GM12892 (cell line): Measurements from ENCODE around the gene CCR9.

Experiments
- DNase-seq: peaks from one replicate; pipeline ENCODE4 v3.0.0; 2011; ENCODE audit not compliant: insufficient read length
- FAIRE-seq: peaks from 2 replicates; lab custom pipeline; 2011; peaks lifted over from hg19 to GRCh38; lab: Jason Lieb, UNC
- POLR2A ChIP-seq: IDR thresholded peaks from 2 replicates; pipeline ENCODE4 v1.6.1; 2011; ENCODE audit warnings: low read depth, low read length, control low read depth
- POLR2AphosphoS5 ChIP-seq: IDR thresholded peaks from 2 replicates; pipeline ENCODE4 v1.6.1; 2011; ENCODE audit warnings: low read depth, low read length, control low read depth
- TAF1 ChIP-seq: IDR thresholded peaks from 2 replicates; pipeline ENCODE4 v1.6.1; 2011; ENCODE audit warnings: low read depth, mild to moderate bottlenecking, control low read depth, low read length, borderline replicate concordance

CCR9 gene

DNA sequence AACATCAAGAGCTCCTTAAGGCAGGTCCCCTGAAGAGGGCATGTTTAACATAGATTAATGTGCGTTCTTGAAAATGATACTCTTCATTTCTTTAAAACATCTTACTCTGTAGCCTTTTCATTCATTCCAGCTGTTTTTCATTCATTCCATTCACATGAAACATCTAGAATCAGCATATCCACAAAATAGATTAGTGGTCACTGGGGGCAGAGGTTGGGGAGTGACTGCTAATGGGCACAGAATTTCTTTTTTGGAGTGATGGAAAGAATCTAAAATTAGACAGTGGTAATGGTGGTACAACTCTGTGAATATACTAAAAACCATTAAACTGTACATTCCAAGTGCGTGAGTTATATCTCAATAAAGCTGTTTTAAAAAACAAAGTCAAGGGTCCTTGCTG, 41.5 kb downstream of the CCR9 start:
- FAIRE-seq: no peak
- no peak for DNase-seq
- TF ChIP-seq TAF1 (no peak), POLR2AphosphoS5 (no peak), POLR2A (no peak)

DNA sequence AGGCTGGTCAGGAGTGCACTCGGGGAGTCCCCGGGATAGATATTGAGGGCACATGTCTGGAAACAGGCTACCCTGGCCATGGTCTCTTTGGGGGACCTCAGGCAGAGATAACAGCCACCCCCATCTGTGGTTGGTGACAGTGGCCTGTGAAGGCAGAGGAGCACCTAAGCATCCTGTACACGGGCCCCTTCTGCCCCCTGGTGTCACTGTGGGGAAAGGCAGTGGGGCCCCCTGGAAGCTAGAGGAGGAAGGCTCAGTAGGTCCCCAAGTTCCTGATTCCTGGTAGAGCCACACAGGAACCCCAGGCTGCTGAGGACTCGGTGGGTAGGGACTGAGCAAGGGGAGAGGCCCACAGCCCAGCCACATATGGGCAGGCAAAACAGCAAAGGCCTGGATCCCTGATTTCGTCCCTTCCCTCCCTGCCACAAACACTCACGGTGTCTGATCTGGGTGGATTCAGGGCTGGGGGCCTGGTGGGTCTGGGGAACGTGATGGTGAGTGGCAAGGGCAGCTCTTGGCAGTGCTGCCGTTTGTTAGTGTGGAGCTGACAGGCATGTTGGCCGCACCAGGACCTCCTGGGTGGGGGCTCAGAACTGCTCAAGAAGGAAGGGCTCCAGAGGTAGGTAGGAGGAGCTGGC, 42.8 kb downstream of the CCR9 start:
- no peak for TF ChIP-seq TAF1
- TF ChIP-seq POLR2A: no peak
- TF ChIP-seq POLR2AphosphoS5: no peak
- FAIRE-seq: peak; percentile 63

DNA sequence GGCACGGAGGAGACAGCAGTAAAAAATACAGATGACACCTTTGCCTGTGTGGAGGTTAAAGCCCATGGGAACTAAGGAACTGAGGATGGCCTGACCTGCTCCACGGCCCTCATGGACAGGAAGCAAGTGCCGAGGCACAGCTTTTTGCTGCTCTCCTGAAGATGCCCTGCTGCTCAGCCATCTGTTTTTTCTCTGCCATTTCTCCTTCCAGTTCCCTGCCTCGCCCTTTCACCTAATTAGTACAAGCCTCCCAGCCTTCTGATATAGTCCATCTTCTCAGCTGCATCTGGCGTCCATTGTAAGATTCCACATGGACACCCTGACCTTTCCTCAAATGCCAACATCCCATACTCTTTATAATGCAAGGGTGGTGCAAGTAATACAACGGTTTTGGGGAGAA, 45.2 kb downstream of the CCR9 start:
- FAIRE-seq (no peak), DNase-seq (no peak)
- no peak for TF ChIP-seq POLR2A
- TF ChIP-seq TAF1: no peak
- no peak for TF ChIP-seq POLR2AphosphoS5

More for the DNA sequence above, 42.8 kb downstream of the CCR9 start:
- peak; percentile 84 for DNase-seq

DNA sequence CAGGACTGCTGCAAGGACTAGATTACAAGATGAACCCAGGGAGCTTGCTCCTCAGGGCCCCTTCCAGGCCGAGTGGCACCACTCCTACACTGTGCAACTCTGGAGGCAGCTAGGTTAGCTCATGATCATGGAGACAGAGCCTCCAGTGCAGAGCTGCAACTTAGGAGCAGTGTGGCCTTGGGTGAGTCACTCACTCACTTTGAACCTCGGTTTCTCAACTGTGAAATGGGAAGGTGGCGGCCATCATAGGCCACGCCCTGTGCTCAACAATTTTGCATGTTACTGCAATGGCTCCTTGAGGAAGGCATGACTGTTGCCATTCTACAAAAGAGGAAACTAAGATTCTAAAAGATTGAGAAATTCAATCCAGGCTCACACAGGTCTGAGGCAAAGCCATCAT, 45.8 kb downstream of the CCR9 start:
- no peak for FAIRE-seq
- TF ChIP-seq POLR2A: no peak
- no peak for TF ChIP-seq POLR2AphosphoS5
- no peak for TF ChIP-seq TAF1
- DNase-seq: no peak

DNA sequence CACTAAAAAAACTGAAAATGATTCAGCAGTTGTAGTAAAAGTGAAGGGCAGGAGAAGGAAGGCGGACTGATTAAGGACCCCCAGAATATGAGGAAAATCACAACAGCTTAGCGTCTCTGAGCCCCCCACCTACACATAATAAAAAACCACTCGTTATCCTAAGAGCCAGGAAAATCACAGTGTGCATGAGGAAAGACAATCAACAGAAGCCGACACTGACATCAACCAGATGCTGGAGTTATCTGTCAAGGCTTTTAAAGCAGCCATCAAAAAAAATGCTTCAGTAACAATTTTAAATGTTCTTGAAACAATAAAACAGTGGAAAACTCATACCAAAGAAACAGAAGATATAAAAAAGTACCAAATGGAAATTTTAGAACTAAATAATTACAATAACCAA, 47.2 kb downstream of the CCR9 start:
- FAIRE-seq (no peak), DNase-seq (no peak)
- no peak for TF ChIP-seq POLR2A
- no peak for TF ChIP-seq POLR2AphosphoS5
- TF ChIP-seq TAF1: no peak

DNA sequence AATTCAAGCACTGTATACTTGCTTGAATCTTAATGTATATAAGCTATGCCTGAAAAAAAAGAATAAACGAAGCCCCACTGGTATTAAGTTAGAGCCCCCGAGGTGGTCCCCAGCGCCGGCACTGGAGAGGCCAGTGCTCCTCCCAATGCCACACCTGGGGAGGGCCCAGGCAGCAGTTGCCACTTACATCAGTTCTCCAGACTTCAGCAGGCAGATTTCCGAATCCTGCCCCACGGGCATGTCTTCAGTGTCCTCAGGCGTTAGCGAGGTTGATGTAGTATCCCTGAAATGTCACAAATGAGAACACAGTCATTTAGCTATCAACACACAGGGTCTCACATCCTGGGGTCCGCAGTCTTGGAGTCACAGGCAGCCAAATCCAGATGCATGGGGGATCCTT, 49.9 kb downstream of the CCR9 start:
- TF ChIP-seq POLR2AphosphoS5 (no peak), POLR2A (no peak), TAF1 (no peak)
- FAIRE-seq (no peak), DNase-seq (no peak)

DNA sequence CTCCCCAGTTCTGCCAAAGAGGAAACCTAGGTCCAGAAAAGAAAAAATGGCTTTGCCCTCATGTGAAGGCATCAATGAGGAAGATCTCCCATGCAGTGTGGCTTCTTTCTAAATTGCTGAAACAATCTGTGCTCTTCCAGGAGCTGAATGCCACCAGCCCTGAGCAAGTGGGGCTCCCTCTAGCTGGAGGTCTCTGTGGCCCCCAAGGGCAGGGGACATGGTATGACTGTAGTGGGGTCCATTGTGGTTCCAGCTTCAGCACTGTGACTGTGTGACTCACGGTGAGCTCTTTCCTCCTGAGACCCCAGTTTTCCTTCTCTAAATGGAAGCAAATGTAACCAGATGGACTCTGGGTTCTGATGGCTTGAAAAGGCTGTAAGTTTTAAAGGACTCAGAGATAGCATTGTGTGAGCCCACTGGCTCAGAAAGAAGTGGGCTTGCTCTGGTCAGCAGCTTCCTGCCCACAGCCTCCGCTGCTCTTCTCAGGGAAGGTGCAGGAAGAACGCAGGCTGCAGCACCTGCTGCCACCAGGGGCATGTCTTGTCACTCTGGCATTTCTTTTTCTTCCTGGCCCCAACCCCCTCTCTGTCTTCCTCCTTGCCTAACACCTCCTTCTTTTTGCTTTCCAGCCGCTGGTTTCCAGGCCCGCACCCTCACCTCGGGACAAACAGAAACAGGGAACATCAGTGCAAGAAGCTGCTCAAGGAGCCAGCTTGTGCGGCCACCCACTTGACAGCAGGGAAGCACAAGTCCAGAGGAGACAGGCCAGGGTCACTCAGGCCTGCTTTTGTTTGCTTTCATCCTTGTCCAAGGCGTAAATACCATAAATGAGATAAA, 51.1 kb downstream of the CCR9 start:
- DNase-seq (no peak), FAIRE-seq (no peak)
- TF ChIP-seq POLR2A: no peak
- no peak for TF ChIP-seq TAF1
- no peak for TF ChIP-seq POLR2AphosphoS5

DNA sequence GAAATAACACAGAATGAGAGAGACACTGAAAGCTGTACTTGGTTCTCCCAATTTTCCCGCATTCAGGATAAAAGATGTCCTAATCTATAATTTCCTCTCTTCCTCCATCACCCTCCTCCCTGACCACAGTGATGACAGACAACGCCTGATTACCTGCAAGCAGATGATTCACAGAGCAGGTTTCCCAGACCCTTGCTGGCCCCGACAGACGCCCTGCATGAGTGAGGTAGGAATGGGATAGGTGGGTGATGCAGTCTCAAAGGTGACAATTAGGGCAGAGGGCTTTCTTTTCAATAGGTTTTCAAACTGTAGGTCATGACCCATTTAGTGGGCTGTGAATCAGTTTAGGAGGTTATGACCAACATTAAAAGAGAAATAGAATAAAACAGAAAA, 51.7 kb downstream of the CCR9 start:
- TF ChIP-seq POLR2AphosphoS5: no peak
- no peak for TF ChIP-seq POLR2A
- no peak for TF ChIP-seq TAF1
- no peak for FAIRE-seq
- no peak for DNase-seq

DNA sequence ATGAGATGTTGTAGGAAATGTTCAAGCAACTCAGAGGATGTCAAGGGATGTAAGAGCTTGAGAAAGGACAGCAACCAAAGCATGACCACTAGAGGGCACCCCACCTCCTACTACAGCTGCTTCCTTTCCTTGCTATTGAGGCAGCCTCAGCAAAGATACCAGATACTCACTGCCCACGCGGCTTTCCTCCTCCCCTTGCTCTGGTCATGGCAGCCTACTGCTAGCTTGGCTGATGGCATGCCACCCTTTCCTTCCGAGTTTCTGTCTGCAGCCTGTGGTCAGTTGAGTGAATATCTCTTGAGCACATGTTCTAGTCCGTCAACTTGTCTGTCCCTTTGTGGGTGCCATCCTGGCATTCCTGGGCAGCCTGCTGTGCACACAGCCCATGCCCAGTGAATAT, 52.5 kb downstream of the CCR9 start:
- no peak for TF ChIP-seq POLR2A
- TF ChIP-seq TAF1: no peak
- no peak for TF ChIP-seq POLR2AphosphoS5
- DNase-seq (peak; percentile 45), FAIRE-seq (peak; percentile 95)

DNA sequence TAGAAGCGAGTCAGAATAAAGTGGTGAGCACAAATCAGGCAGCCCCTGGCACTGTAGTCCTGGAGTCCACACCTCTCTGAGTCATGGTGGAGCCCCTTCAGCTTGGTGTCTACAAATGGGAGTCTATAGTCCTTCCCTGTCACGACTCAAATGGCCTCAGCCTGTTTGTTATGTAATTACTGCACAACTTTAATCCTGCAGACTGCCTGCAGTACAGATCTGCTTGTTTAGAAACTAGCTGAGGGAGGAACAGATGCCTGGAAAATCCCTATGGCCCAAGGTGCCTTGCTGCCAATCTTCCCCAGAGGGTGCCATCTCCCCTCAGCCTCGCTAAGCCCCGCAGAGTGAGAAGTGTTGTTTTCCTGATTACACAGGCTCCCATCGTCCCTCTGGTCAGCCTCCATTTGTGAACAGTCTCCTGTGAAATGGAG, 53.0 kb downstream of the CCR9 start:
- FAIRE-seq (no peak), DNase-seq (no peak)
- TF ChIP-seq POLR2AphosphoS5 (no peak), TAF1 (no peak), POLR2A (no peak)

DNA sequence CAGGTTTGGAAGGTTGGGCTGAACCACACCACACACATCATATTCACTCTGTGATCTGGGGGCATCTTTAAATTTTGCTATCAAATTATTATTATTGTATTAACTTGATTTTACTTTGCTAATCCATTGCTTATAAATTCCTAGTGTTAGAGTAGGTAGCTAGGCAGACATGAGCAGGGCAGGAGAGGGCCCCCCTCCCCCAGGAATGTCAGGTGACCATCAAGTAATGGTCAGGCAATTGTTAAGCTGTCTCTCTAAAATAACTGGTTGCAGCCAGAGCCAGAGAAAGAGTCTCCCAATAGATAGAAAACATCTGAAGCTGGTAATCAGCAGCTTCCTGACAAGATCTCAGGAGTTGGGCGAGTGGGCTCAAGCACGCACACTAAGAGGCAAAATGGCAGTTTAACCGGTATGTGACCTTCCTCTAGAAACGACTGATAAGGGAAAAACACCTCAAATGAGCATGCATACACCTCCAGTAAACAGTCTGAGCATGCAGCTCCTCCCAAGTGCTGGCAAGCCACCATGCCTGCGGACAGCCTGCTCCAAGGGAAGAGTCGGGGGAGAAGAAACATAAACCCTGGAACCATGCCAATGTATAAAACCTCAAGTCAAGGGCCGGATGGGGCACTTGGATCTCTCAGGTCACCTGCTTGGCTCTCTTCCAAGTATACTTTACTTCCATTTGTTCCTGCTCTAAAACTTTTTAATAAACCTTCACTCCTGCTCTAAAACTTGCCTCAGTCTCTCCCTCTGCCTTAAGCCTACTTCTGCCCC, 53.8 kb downstream of the CCR9 start:
- TF ChIP-seq TAF1: no peak
- TF ChIP-seq POLR2AphosphoS5: no peak
- no peak for TF ChIP-seq POLR2A

More for the DNA sequence above, 53.8 kb downstream of the CCR9 start:
- FAIRE-seq: no peak
- DNase-seq: no peak
